KMS-11 (cell line): ENCODE measurements around the gene CPEB3.
A peak's percentile ranks its signal among the peaks of the same experiment; 100 is the strongest.

Experiments used
- H2AFZ ChIP-seq: fragments of 200-600 bp; sonication (generic); 2 replicates; pipeline ENCODE4 v1.6.1; 2016; ENCODE audit warnings: antibody characterized with exemption, mixed run types, low read depth
- H3K27ac ChIP-seq: fragments of 200-600 bp; sonication (generic); 2 replicates; pipeline ENCODE4 v1.6.1; 2016; ENCODE audit warnings: mild to moderate bottlenecking, mixed run types
- H3K27me3 ChIP-seq: fragments of 200-600 bp; sonication (generic); 2 replicates; pipeline ENCODE4 v1.6.1; 2017; ENCODE audit warnings: mild to moderate bottlenecking, low read depth, mixed run types, moderate library complexity; ENCODE audit not compliant: insufficient read depth
- H3K36me3 ChIP-seq: fragments of 200-600 bp; sonication (generic); 2 replicates; pipeline ENCODE4 v1.6.1; 2017; ENCODE audit warnings: mild to moderate bottlenecking, mixed run types; ENCODE audit not compliant: insufficient read depth
- H3K4me1 ChIP-seq: fragments of 200-600 bp; sonication (generic); 2 replicates; pipeline ENCODE4 v1.6.1; 2016; ENCODE audit warnings: mild to moderate bottlenecking, low read depth, mixed run types; ENCODE audit not compliant: poor library complexity, severe bottlenecking
- H3K4me2 ChIP-seq: fragments of 200-600 bp; sonication (generic); 2 replicates; pipeline ENCODE4 v1.7.0; 2016; ENCODE audit warnings: mild to moderate bottlenecking, mixed run types
- H3K4me3 ChIP-seq: fragments of 200-600 bp; sonication (generic); IDR thresholded peaks from 2 replicates; pipeline ENCODE4 v1.6.1; 2017; ENCODE audit warnings: low read depth, low read length, mixed read lengths; ENCODE audit not compliant: insufficient read depth
- H3K79me2 ChIP-seq: fragments of 200-600 bp; sonication (generic); 2 replicates; pipeline ENCODE4 v1.6.1; 2016; ENCODE audit warnings: low read depth, mixed run types; ENCODE audit not compliant: insufficient read depth
- H3K9ac ChIP-seq: fragments of 200-600 bp; sonication (generic); 2 replicates; pipeline ENCODE4 v1.6.1; 2016; ENCODE audit warnings: mild to moderate bottlenecking, mixed run types
- H4K20me1 ChIP-seq: fragments of 200-600 bp; sonication (generic); 2 replicates; pipeline ENCODE4 v1.6.1; 2016; ENCODE audit warnings: mild to moderate bottlenecking, mixed run types; ENCODE audit not compliant: insufficient read depth
- CTCF ChIP-seq: fragments of 200-600 bp; sonication (generic); conservative IDR thresholded peaks from 2 replicates; pipeline ENCODE4 v1.6.1; 2017; ENCODE audit warnings: low read depth, mild to moderate bottlenecking, antibody characterized with exemption, low read length, moderate library complexity, mixed read lengths

CPEB3 gene

DNA sequence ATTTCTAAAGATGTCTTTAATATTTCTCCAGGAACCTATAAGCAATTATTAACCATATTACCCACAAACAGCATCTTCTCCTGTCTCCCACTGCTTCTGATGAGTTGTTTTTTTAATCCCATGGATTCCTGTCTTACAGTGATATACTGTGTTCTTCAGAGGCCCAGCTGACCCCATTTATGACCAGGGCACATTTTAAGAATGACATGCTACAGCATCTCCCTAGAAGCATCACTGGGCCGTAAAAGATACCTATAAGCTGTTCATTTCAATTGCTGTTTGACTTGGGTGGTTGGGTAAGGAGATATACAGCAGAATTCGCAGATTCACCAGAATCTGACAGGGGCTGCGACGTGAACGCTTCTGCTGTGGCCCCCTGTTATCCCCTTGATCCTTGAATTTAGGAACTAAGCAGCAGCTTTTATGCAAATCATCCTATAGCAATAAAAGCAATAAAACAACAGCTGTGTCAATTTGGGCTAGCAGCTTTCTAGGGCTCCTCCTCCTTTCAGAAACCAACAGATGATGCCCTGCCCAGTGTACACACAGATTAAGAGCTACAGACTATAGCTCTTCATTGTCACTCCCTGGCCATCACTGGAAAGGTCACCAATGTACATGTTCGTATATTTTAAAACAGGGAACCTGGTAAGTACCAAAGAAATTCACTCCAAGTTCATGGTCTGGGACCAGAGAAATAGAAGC is 86.8 kb downstream of the CPEB3 start:
- H3K9ac ChIP-seq, result no peak overlapping the region
- H3K36me3 ChIP-seq, result no peaks in the 10 kb centered on the region

GRCh38 chr10:92202536-92202935 is 88.3 kb downstream of the CPEB3 start:
- Histone ChIP-seq H3K4me1 (peaks cover 46% of the 10 kb centered on the region), H3K27ac (no peak overlapping the region), H3K4me2 (no peak overlapping the region), H3K79me2 (no peaks in the 10 kb centered on the region), H3K9ac (no peak overlapping the region), H3K27me3 (no peaks in the 10 kb centered on the region), H4K20me1 (no peaks in the 10 kb centered on the region), H3K36me3 (no peaks in the 10 kb centered on the region), H3K4me3 (no peak overlapping the region), H2AFZ (no peak overlapping the region)
- no peak for TF ChIP-seq CTCF

More for the DNA sequence above, 86.8 kb downstream of the CPEB3 start:
- Histone ChIP-seq H3K79me2 (no peaks in the 10 kb centered on the region; the same call in 1 of the 2 replicates), H3K4me1 (peaks cover 62% of the 10 kb centered on the region), H3K4me3 (no peak overlapping the region), H3K27me3 (no peaks in the 10 kb centered on the region), H3K27ac (no peak overlapping the region), H4K20me1 (no peaks in the 10 kb centered on the region), H2AFZ (no peak overlapping the region), H3K4me2 (no peak overlapping the region)
- TF ChIP-seq CTCF, result no peak

DNA sequence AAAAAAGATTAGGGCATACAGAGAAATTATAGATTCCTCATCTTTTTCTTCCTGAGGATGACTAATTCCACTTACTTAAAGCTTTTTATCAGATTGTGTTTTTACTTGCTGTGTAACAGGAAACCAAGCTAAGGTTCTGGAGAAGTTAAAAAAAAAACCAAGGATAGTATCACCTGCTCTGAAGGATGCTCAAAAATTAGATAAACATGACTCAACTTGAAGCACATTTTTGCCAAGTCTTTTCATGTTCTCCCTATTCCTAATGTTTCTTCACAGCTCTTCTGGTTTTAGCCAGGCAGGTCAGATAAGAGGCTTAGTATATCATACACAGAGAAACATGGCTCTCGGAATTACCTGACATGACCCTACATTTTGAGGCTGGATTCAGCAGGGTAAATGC is 90.3 kb downstream of the CPEB3 start:
- no peaks in the 10 kb centered on the region for H3K27me3 ChIP-seq
- no peaks in the 10 kb centered on the region for H3K36me3 ChIP-seq
- no peak overlapping the region for H2AFZ ChIP-seq
- no peaks in the 10 kb centered on the region for H4K20me1 ChIP-seq
- H3K79me2 ChIP-seq, result no peaks in the 10 kb centered on the region
- TF ChIP-seq CTCF, result no peak
- H3K4me1 ChIP-seq, result peaks cover 33% of the 10 kb centered on the region
- no peak overlapping the region; the same call in 1 of the 2 replicates for H3K4me2 ChIP-seq
- H3K9ac ChIP-seq, result no peak overlapping the region
- H3K4me3 ChIP-seq, result no peak overlapping the region
- no peak overlapping the region for H3K27ac ChIP-seq

GRCh38 chr10:92187101-92187500 is 103.8 kb downstream of the CPEB3 start:
- Histone ChIP-seq H2AFZ (no peak overlapping the region), H3K4me2 (peak overlapping the region; percentile 71), H3K9ac (peak overlapping the region; percentile 6; the same call in 1 of the 2 replicates), H4K20me1 (no peaks in the 10 kb centered on the region), H3K4me3 (no peak overlapping the region), H3K27ac (peak overlapping the region; percentile 44), H3K4me1 (peaks cover 66% of the 10 kb centered on the region), H3K36me3 (no peaks in the 10 kb centered on the region), H3K79me2 (no peaks in the 10 kb centered on the region), H3K27me3 (no peaks in the 10 kb centered on the region)
- TF ChIP-seq CTCF, result no peak
